ENCODE data around the gene ZER1. TPM values are rescaled to one million over a fixed set of nuclear protein-coding genes. Genes with fewer than 3 reads are reported as not detected.
"Not testable (repeated sequence)": the region's sequence is repeated elsewhere in the genome, so short reads cannot be mapped to it uniquely, and the experiment has no call there.

Gene ZER1
- total RNA-seq, 1 donor from 2014 or later: 8.7 TPM

DNA sequence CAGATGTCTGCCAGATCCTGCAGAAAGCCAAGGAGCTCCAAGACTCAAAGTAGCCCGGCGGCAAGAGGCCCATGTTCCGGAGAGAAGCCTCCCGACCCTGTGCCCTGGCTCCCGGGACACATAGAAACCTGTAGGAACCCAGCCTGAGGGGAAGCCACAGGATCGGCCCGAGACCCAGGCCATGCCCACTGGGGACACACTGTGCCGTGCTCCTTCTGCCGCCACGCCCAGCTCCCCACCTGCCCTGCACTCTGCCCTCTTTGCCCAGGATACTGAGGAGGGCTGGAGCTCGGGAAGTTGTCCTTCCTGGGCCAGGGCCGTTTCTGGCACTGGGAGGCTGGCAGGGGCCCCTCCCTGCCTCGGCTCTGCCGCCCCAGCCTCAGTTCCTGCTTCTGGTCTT is 36.1 kb upstream of the ZER1 start:
- Histone ChIP-seq H3K36me3 (ENCODE audit: control insufficient read depth, insufficient read depth, low read length) (peaks cover 20% of the 10 kb centered on the region), H3K4me3 (ENCODE audit: low read depth, low read length) (no peak overlapping the region), H3K27me3 (ENCODE audit: control insufficient read depth, insufficient read depth, low read length) (no peaks in the 10 kb centered on the region)
- no peak for FAIRE-seq
- DNase-seq (ENCODE audit: low read depth): no peak
- TF ChIP-seq, protein P1, sequence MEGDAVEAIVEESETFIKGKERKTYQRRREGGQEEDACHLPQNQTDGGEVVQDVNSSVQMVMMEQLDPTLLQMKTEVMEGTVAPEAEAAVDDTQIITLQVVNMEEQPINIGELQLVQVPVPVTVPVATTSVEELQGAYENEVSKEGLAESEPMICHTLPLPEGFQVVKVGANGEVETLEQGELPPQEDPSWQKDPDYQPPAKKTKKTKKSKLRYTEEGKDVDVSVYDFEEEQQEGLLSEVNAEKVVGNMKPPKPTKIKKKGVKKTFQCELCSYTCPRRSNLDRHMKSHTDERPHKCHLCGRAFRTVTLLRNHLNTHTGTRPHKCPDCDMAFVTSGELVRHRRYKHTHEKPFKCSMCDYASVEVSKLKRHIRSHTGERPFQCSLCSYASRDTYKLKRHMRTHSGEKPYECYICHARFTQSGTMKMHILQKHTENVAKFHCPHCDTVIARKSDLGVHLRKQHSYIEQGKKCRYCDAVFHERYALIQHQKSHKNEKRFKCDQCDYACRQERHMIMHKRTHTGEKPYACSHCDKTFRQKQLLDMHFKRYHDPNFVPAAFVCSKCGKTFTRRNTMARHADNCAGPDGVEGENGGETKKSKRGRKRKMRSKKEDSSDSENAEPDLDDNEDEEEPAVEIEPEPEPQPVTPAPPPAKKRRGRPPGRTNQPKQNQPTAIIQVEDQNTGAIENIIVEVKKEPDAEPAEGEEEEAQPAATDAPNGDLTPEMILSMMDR (IDR thresholded peaks at IDR 0.05; ENCODE audit: insufficient read depth, low read length, severe bottlenecking): no peak

DNA sequence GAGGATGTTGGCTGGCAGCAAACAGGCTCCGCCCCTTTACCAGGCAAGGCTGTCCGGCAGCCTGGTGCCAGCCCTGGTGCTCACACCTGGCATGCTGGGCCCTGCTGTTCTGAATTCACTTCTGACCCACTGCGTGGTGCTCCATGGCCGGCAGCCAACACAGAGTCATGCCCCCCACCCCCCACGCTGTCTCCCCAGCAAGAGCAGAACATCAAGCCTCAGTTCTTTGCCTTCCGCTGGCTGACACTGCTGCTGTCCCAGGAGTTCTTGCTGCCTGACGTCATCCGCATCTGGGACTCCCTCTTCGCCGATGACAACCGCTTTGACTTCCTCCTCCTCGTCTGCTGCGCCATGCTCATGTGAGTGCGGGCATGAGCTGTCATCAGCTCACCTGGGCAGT is 33.9 kb upstream of the ZER1 start:
- no peak for FAIRE-seq
- peaks cover 20% of the 10 kb centered on the region for H3K36me3 ChIP-seq (ENCODE audit: control insufficient read depth, insufficient read depth, low read length)

DNA sequence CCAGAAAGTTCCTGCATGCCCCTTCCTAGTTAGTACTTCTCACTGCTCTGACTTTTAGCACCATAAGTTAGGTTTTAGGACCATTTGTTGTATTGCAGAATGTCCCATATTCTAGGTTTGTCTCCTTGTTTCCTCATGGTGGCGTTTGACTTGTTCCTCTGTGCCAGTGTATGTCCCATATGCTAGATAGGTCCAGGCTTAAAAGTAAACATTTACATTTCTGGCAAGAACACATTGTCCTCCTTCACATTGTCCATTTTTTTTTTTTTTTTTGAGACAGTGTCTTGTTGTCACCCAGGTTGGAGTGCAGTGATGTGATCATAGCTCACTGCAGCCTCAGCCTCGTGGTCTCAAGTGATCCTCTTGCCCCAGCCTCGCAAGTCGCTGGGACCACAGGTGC is 30.8 kb upstream of the ZER1 start:
- Histone ChIP-seq H3K4me3 (ENCODE audit: low read depth, low read length) (no peak overlapping the region), H3K36me3 (ENCODE audit: control insufficient read depth, insufficient read depth, low read length) (peaks cover 21% of the 10 kb centered on the region), H3K27me3 (ENCODE audit: control insufficient read depth, insufficient read depth, low read length) (no peaks in the 10 kb centered on the region)
- TF ChIP-seq, protein P1 (IDR thresholded peaks at IDR 0.05; ENCODE audit: insufficient read depth, low read length, severe bottlenecking): no peak
- no peak for DNase-seq (ENCODE audit: low read depth)
- FAIRE-seq: no peak

More for the DNA sequence above, 33.9 kb upstream of the ZER1 start:
- Histone ChIP-seq H3K4me3 (ENCODE audit: low read depth, low read length) (no peak overlapping the region), H3K27me3 (ENCODE audit: control insufficient read depth, insufficient read depth, low read length) (no peaks in the 10 kb centered on the region)
- TF ChIP-seq, protein P1 (IDR thresholded peaks at IDR 0.05; ENCODE audit: insufficient read depth, low read length, severe bottlenecking): no peak
- no peak for DNase-seq (ENCODE audit: low read depth)

DNA sequence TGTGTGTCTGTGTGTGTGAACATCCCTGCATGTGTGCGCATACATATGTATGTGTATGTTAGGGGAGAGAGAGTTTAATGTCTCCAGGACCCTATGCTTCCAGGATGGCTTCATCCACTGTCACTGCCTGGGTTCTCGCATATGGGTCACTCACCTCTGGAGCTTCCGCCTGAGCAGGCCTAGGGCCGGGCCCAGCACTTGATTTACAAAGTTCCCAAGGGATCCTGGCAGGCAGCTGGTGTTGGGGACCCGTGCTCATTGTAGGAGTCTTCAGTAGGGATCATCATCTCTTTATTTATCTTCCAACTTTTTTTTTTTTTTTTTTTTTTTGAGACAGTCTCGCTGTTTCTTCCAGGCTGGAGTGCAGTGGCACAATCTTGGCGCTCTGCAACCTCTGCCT is 28.3 kb upstream of the ZER1 start:
- Histone ChIP-seq H3K36me3 (ENCODE audit: control insufficient read depth, insufficient read depth, low read length) (peaks cover 15% of the 10 kb centered on the region), H3K27me3 (ENCODE audit: control insufficient read depth, insufficient read depth, low read length) (no peaks in the 10 kb centered on the region), H3K4me3 (ENCODE audit: low read depth, low read length) (no peak overlapping the region)
- FAIRE-seq (no peak), DNase-seq (ENCODE audit: low read depth) (no peak)
- TF ChIP-seq, protein P1 (IDR thresholded peaks at IDR 0.05; ENCODE audit: insufficient read depth, low read length, severe bottlenecking): no peak

- H3K4me3 ChIP-seq (ENCODE audit: low read depth, low read length): no peak overlapping the region
- FAIRE-seq: no peak
- DNase-seq (ENCODE audit: low read depth): no peak
- H3K27me3 ChIP-seq (ENCODE audit: control insufficient read depth, insufficient read depth, low read length): no peaks in the 10 kb centered on the region
- TF ChIP-seq, protein P1 (IDR thresholded peaks at IDR 0.05; ENCODE audit: insufficient read depth, low read length, severe bottlenecking): no peak
- peaks cover 14% of the 10 kb centered on the region for H3K36me3 ChIP-seq (ENCODE audit: control insufficient read depth, insufficient read depth, low read length)
Observed at GRCh38 chr9:128798896-128799295, 27.2 kb upstream of the ZER1 start.

GRCh38 chr9:128794961-128795360 is 23.2 kb upstream of the ZER1 start:
- peaks cover 26% of the 10 kb centered on the region for H3K36me3 ChIP-seq (ENCODE audit: control insufficient read depth, insufficient read depth, low read length)
- H3K4me3 ChIP-seq (ENCODE audit: low read depth, low read length); H3K27me3 ChIP-seq (ENCODE audit: control insufficient read depth, insufficient read depth, low read length); DNase-seq (ENCODE audit: low read depth); FAIRE-seq: not testable (repeated sequence)

Data from bronchial epithelial cell (primary cell).